Glomerular visceral epithelial cell (primary cell): ENCODE measurements around the gene POLR2L.
A peak's percentile ranks its signal among the peaks of the same experiment; 100 is the strongest.

Source experiments
- DNase-seq: peaks from one replicate; pipeline ENCODE4 v3.0.0-alpha.2; 2016; ENCODE audit errors: extremely low spot score

The POLR2L gene

GRCh38 chr11:854601-855329 is 12.4 kb upstream of the POLR2L start:
- no peak for DNase-seq

GRCh38 chr11:853682-854448 is 11.5 kb upstream of the POLR2L start:
- DNase-seq = no peak

- DNase-seq = no peak
These were observed 10.4 kb upstream of the POLR2L start for GRCh38 chr11:852762-853161.

GRCh38 chr11:850775-851763 is 8.7 kb upstream of the POLR2L start:
- DNase-seq = no peak

GRCh38 chr11:849951-850774 is 7.8 kb upstream of the POLR2L start:
- no peak for DNase-seq

- DNase-seq = no peak
These were observed 6.9 kb upstream of the POLR2L start for GRCh38 chr11:849104-849824.

GRCh38 chr11:848380-848931 is 6.1 kb upstream of the POLR2L start:
- peak; percentile 48 for DNase-seq

GRCh38 chr11:847876-848275 is 5.5 kb upstream of the POLR2L start:
- DNase-seq = no peak

GRCh38 chr11:846496-847098 is 4.3 kb upstream of the POLR2L start:
- DNase-seq = no peak

GRCh38 chr11:845872-846495 is 3.7 kb upstream of the POLR2L start:
- peak; percentile 55 for DNase-seq

GRCh38 chr11:844693-845644 is 2.6 kb upstream of the POLR2L start:
- DNase-seq = peak; percentile 94

- DNase-seq = peak; percentile 92
These were observed 1.7 kb upstream of the POLR2L start for GRCh38 chr11:843818-844692.

GRCh38 chr11:843086-843734 is 881 bp upstream of the POLR2L start:
- DNase-seq = no peak

GRCh38 chr11:841981-842369 is 354 bp downstream of the POLR2L start:
- DNase-seq = no peak

GRCh38 chr11:839875-840617 is 2.3 kb downstream of the POLR2L start:
- DNase-seq = no peak

- no peak for DNase-seq
These were observed 3.1 kb downstream of the POLR2L start for GRCh38 chr11:839280-839623.
